ENCODE data around the gene SHKBP1. TPM values are rescaled to one million over a fixed set of nuclear protein-coding genes. Genes with fewer than 3 reads are reported as not detected.

Gene SHKBP1
- total and polyA plus RNA-seq, 10 of the 15 experiments (the other 5 are each of a cell fraction or from before 2014, with no cell fraction given), result 2.3 to 123 (median 67.0) TPM

- no TSS peak for BruUV-seq (replicated peaks)
- SMC1A ChIA-PET (ENCODE audit: uncharacterized antibody, unreplicated experiment), result interaction anchor here (0.5 to 2.2 kb wide), 4 partner anchors 12 to 274 kb away, joined by 3 to 6 read pairs (median 4); no protein-coding TSS in a partner anchor
- no peak overlapping the region for H3K4me3 ChIP-seq
- H3K4me2 ChIP-seq (ENCODE audit: control insufficient read depth, insufficient read depth), result no peak overlapping the region
- POLR2A ChIA-PET, result interaction anchor here (0.6 to 1.4 kb wide), 3 partner anchors 14 to 1437 kb away, joined by 3 to 4 read pairs (median 4); no protein-coding TSS in a partner anchor
- no peak overlapping the region for H2AFZ ChIP-seq (ENCODE audit: control insufficient read depth, low read depth, low read length)
- no peak for FAIRE-seq
- in situ Hi-C loops (cut with MboI), result no loop called here
- CTCF ChIA-PET, result interaction anchor here (1.0 to 3.6 kb wide), 5 partner anchors 11 to 79 kb away, joined by 3 to 30 read pairs (median 5); no protein-coding TSS in a partner anchor
- H3K9ac ChIP-seq (ENCODE audit: control insufficient read depth, insufficient read depth, low read length), result no peak overlapping the region
- no peak for DNase-seq (ENCODE audit: low read depth, low spot score)
- RAD21 ChIA-PET (ENCODE audit: unreplicated experiment), result interaction anchor here (0.8 to 1.2 kb wide), 2 partner anchors 14 to 16 kb away, joined by 4 to 5 read pairs; no protein-coding TSS in a partner anchor
- no peak for ATAC-seq
- H3K9me3 ChIP-seq (replicated peaks; ENCODE audit: control insufficient read depth, insufficient read depth, low read length), result no peaks in the 10 kb centered on the region; the same call in 2 of the 3 replicates
- intact Hi-C loops (cut with micrococcal nuclease; ENCODE audit: unreplicated experiment), result no loop called here
- H3K27ac ChIP-seq (ENCODE audit: control insufficient read depth, insufficient read depth), result no peak overlapping the region
- H3K27me3 ChIP-seq (replicated peaks in 1 of 2; ENCODE audit: control insufficient read depth in 2 of 2, insufficient read depth in 2 of 2, low read length in 1 of 2), result no peaks in the 10 kb centered on the region
- TF ChIP-seq MLLT1 (IDR thresholded peaks at IDR 0.05), result 0 out of 2 replicates have a peak, but pooled peaks have one; percentile 29
- no peak for TF ChIP-seq NR2C2 (IDR thresholded peaks at IDR 0.05; ENCODE audit: borderline replicate concordance, control insufficient read depth, insufficient read length, low read depth)
- WGBS (ENCODE audit: insufficient coverage, insufficient replicate concordance, low lambda C conversion rate, missing lambda C conversion rate), result 86% methylated on average over 8 of the region's 8 CpGs
- no peaks in the 10 kb centered on the region for H3K79me2 ChIP-seq (ENCODE audit: control insufficient read depth, insufficient read depth, low read length)
- no peaks in the 10 kb centered on the region for H4K20me1 ChIP-seq (ENCODE audit: control insufficient read depth, insufficient read depth)
- peaks cover 4% of the 10 kb centered on the region; the same call in 1 of the 2 replicates for H3K4me1 ChIP-seq (ENCODE audit: control insufficient read depth, insufficient read depth, low read length)
- no peaks in the 10 kb centered on the region for H3K36me3 ChIP-seq (ENCODE audit: control insufficient read depth in 2 of 2, insufficient read depth in 2 of 2, low read length in 1 of 2)
Measured at GRCh38 chr19:40620161-40620485, 43.5 kb downstream of the SHKBP1 start.

- Histone ChIP-seq H4K20me1 (ENCODE audit: control insufficient read depth, insufficient read depth) (no peaks in the 10 kb centered on the region), H3K4me3 (no peak overlapping the region), H3K27ac (ENCODE audit: control insufficient read depth, insufficient read depth) (no peak overlapping the region), H3K27me3 (replicated peaks in 1 of 2; ENCODE audit: control insufficient read depth in 2 of 2, insufficient read depth in 2 of 2, low read length in 1 of 2) (no peaks in the 10 kb centered on the region), H3K9ac (ENCODE audit: control insufficient read depth, insufficient read depth, low read length) (no peak overlapping the region), H3K4me2 (ENCODE audit: control insufficient read depth, insufficient read depth) (no peak overlapping the region), H3K79me2 (ENCODE audit: control insufficient read depth, insufficient read depth, low read length) (no peaks in the 10 kb centered on the region), H3K9me3 (replicated peaks; ENCODE audit: control insufficient read depth, insufficient read depth, low read length) (no peaks in the 10 kb centered on the region; the same call in 2 of the 3 replicates), H2AFZ (ENCODE audit: control insufficient read depth, low read depth, low read length) (no peak overlapping the region), H3K4me1 (ENCODE audit: control insufficient read depth, insufficient read depth, low read length) (peaks cover 7% of the 10 kb centered on the region; the same call in 1 of the 2 replicates), H3K36me3 (ENCODE audit: control insufficient read depth in 2 of 2, insufficient read depth in 2 of 2, low read length in 1 of 2) (no peaks in the 10 kb centered on the region; a peak in 1 of 4 replicates)
- ChIA-PET SMC1A (ENCODE audit: uncharacterized antibody, unreplicated experiment) (interaction anchor here (1.2 to 2.2 kb wide), 3 partner anchors 13 to 14 kb away, joined by 4 to 6 read pairs (median 4); no protein-coding TSS in a partner anchor), POLR2A (interaction anchor here (0.7 to 1.4 kb wide), 2 partner anchors 16 to 819 kb away, joined by 3 to 4 read pairs; no protein-coding TSS in a partner anchor), CTCF (interaction anchor here (0.6 to 3.6 kb wide), 5 partner anchors 12 to 1199 kb away, joined by 3 to 30 read pairs (median 5); no protein-coding TSS in a partner anchor), RAD21 (ENCODE audit: unreplicated experiment) (interaction anchor here (0.7 to 0.8 kb wide), 2 partner anchors 14 to 878 kb away, joined by 3 to 4 read pairs; no protein-coding TSS in a partner anchor)
- in situ Hi-C loops (cut with MboI), result no loop called here
- no peak for FAIRE-seq
- BruUV-seq (replicated peaks), result no TSS peak
- intact Hi-C loops (cut with micrococcal nuclease; ENCODE audit: unreplicated experiment), result no loop called here
- TF ChIP-seq RFX5 (IDR thresholded peaks at IDR 0.05; ENCODE audit: low read depth, low read length), result no peak
- no peak for TF ChIP-seq ATF7 (IDR thresholded peaks at IDR 0.05; ENCODE audit: low read depth)
- TF ChIP-seq MEF2A (IDR thresholded peaks at IDR 0.05; ENCODE audit: insufficient read depth, low read depth, low read length), result no peak
- no peak for TF ChIP-seq FOXK2 (IDR thresholded peaks at IDR 0.05)
- no peak for TF ChIP-seq TCF3 (IDR thresholded peaks at IDR 0.05; ENCODE audit: borderline replicate concordance, insufficient read depth, low read depth, low read length)
- TF ChIP-seq PAX5 (IDR thresholded peaks at IDR 0.05; ENCODE audit: borderline replicate concordance, low read depth, low read length), result no peak
- DNase-seq (ENCODE audit: low read depth, low spot score), result no peak
- ATAC-seq, result no peak
- WGBS (ENCODE audit: insufficient coverage, insufficient replicate concordance, low lambda C conversion rate, missing lambda C conversion rate), result 71% methylated on average over 2 of the region's 2 CpGs
Measured at GRCh38 chr19:40621283-40621682, 44.6 kb downstream of the SHKBP1 start.
